IMR-90 (cell line): ENCODE results near the gene GRIN1. TPM values are rescaled to one million over a fixed set of nuclear protein-coding genes. Genes with fewer than 3 reads are reported as not detected.

Source experiments
- ATAC-seq: fragments of 200-7000 bp; cut with Tn5 transposase; 2 replicates; pipeline ENCODE4 v1.9.1; 2020; ENCODE audit warnings: low read depth, mild to moderate bottlenecking, moderate library complexity
- BruUV-seq: library from RNA; stranded (reverse); fragments of 400-500 nt; replicated peaks from 2 replicates; lab custom pipeline; 2021; lab: Mats Ljungman, UMichigan
- CTCF ChIA-PET: fragments of 300-600 bp; formaldehyde crosslinking; extraction: SDS; loops from one replicate; lab custom pipeline; 2021; ENCODE audit warnings: antibody characterized with exemption; lab: Yijun Ruan, JAX
- POLR2A ChIA-PET: fragments of 300-600 bp; sonication (Branson Sonifier 250); formaldehyde crosslinking; loops from one replicate; lab custom pipeline; 2022; ENCODE audit warnings: antibody characterized with exemption; ENCODE audit not compliant: unreplicated experiment; lab: Charles Lee
- DNase-seq: peaks from one replicate; pipeline ENCODE4 v3.0.0; 2013
- H2AFZ ChIP-seq: replicated peaks from 2 replicates; pipeline ENCODE3; 2013; ENCODE audit warnings: low read length, mild to moderate bottlenecking; ENCODE audit not compliant: poor library complexity
- H2AK5ac ChIP-seq: 2 replicates; pipeline ENCODE4 v1.6.1; 2013; ENCODE audit warnings: low read depth, low read length, inconsistent platforms
- H2AK9ac ChIP-seq: replicated peaks from 2 replicates; pipeline ENCODE3; 2013; ENCODE audit warnings: mild to moderate bottlenecking, low read depth, low read length, moderate library complexity; ENCODE audit not compliant: poor library complexity
- H2BK120ac ChIP-seq: 2 replicates; pipeline ENCODE4 v1.6.1; 2013; ENCODE audit warnings: low read depth, low read length, inconsistent platforms
- H2BK15ac ChIP-seq: 3 replicates; pipeline ENCODE4 v1.6.1; 2013; ENCODE audit warnings: low read depth, low read length, inconsistent platforms
- H2BK20ac ChIP-seq: 2 replicates; pipeline ENCODE4 v1.6.1; 2013; ENCODE audit warnings: low read depth, mild to moderate bottlenecking, inconsistent platforms, low read length, moderate library complexity
- H2BK5ac ChIP-seq: 2 replicates; pipeline ENCODE4 v1.6.1; 2013; ENCODE audit warnings: mild to moderate bottlenecking, low read depth, low read length, inconsistent platforms; ENCODE audit not compliant: poor library complexity, severe bottlenecking
- H3K14ac ChIP-seq: replicated peaks from 2 replicates; pipeline ENCODE4 v1.6.1; 2013; ENCODE audit warnings: low read depth, low read length, inconsistent platforms
- H3K18ac ChIP-seq: 2 replicates; pipeline ENCODE4 v1.6.1; 2013; ENCODE audit warnings: low read depth, low read length, control low read depth
- H3K23ac ChIP-seq: 2 replicates; pipeline ENCODE4 v1.6.1; 2013; ENCODE audit warnings: low read depth, low read length, inconsistent platforms
- H3K27ac ChIP-seq: 2 replicates; pipeline ENCODE4 v1.5.1; 2013; ENCODE audit warnings: mild to moderate bottlenecking, control low read depth, low read length; ENCODE audit not compliant: insufficient read depth
- H3K27me3 ChIP-seq: 2 replicates; pipeline ENCODE4 v1.6.1; 2013; ENCODE audit warnings: low read length; ENCODE audit not compliant: control insufficient read depth, insufficient read depth
- H3K36me3 ChIP-seq: 2 replicates; pipeline ENCODE4 v1.6.1; 2013; ENCODE audit warnings: low read length, mixed read lengths; ENCODE audit not compliant: control insufficient read depth, insufficient read depth
- H3K4ac ChIP-seq: 2 replicates; pipeline ENCODE4 v1.6.1; 2013; ENCODE audit warnings: low read depth, low read length, inconsistent platforms
- H3K4me1 ChIP-seq: 2 replicates; pipeline ENCODE4 v1.6.1; 2013; ENCODE audit warnings: low read length, mixed read lengths; ENCODE audit not compliant: control insufficient read depth, insufficient read depth
- H3K4me2 ChIP-seq: 2 replicates; pipeline ENCODE4 v1.6.1; 2013; ENCODE audit warnings: low read depth, mild to moderate bottlenecking, control low read depth, low read length, moderate library complexity
- H3K4me3 ChIP-seq: 2 replicates; pipeline ENCODE4 v1.5.1; 2013; ENCODE audit warnings: low read depth, mild to moderate bottlenecking, control low read depth, low read length, moderate library complexity; ENCODE audit not compliant: insufficient read depth
- H3K56ac ChIP-seq: 2 replicates; pipeline ENCODE4 v1.6.1; 2013; ENCODE audit warnings: low read length, inconsistent platforms; ENCODE audit not compliant: insufficient read depth; ENCODE audit errors: extremely low read depth
- H3K79me1 ChIP-seq, 2 experiments: 2 replicates each; pipeline ENCODE4 v1.6.1; 2013; ENCODE audit warnings: low read length in 2 of 2, inconsistent platforms in 1 of 2, low read depth in 1 of 2
- H3K9ac ChIP-seq: 2 replicates; pipeline ENCODE4 v1.6.1; 2013; ENCODE audit warnings: low read depth, low read length, control low read depth
- H3K9me1 ChIP-seq: 2 replicates; pipeline ENCODE4 v1.6.1; 2013; ENCODE audit warnings: low read length, inconsistent platforms; ENCODE audit not compliant: insufficient read depth
- H3K9me3 ChIP-seq: 2 replicates; pipeline ENCODE4 v1.6.1; 2013; ENCODE audit warnings: low read length; ENCODE audit not compliant: control insufficient read depth, insufficient read depth
- H4K20me1 ChIP-seq: 2 replicates; pipeline ENCODE4 v1.6.1; 2013; ENCODE audit warnings: low read length, inconsistent platforms; ENCODE audit not compliant: insufficient read depth
- H4K5ac ChIP-seq: 2 replicates; pipeline ENCODE4 v1.6.1; 2013; ENCODE audit warnings: mild to moderate bottlenecking, low read depth, low read length, control low read depth
- H4K8ac ChIP-seq, 2 experiments: 2 replicates each; pipeline ENCODE4 v1.6.1; 2013; ENCODE audit warnings: low read depth in 2 of 2, low read length in 2 of 2, control low read depth in 1 of 2, inconsistent platforms in 1 of 2
- H4K91ac ChIP-seq: 2 replicates; pipeline ENCODE4 v1.6.1; 2013; ENCODE audit warnings: low read depth, low read length, inconsistent platforms; ENCODE audit not compliant: insufficient read depth
- MAZ ChIP-seq: IDR thresholded peaks from 2 replicates; pipeline ENCODE4 v1.6.1; 2012; ENCODE audit warnings: low read depth, mild to moderate bottlenecking, low read length, improper control_type of control experiment, moderate library complexity, borderline replicate concordance
- MXI1 ChIP-seq: IDR thresholded peaks from 2 replicates; pipeline ENCODE4 v1.6.1; 2012; ENCODE audit warnings: low read depth, mild to moderate bottlenecking, low read length, moderate library complexity, borderline replicate concordance
- RFX5 ChIP-seq: IDR thresholded peaks from 2 replicates; pipeline ENCODE4 v1.8.0; 2012; ENCODE audit warnings: low read depth, mild to moderate bottlenecking, low read length, moderate library complexity
- WGBS, 2 experiments: methylation state at CpG; one replicate each; pipeline versions ENCODE4 v1.1.5 to v1.1.7; 2013; ENCODE audit warnings: missing lambda C conversion rate in 2 of 2; ENCODE audit not compliant: insufficient read length in 1 of 2; ENCODE audit errors: extremely low coverage in 2 of 2; 5-methylcytosine and 5-hydroxymethylcytosine counted together
- dilution Hi-C: fragments of 300-500 bp; cut with HindIII; formaldehyde crosslinking; loops from one replicate; pipeline ENCODE4 v1.14.3; 2018; ENCODE audit warnings: low sequenced_read_pairs; ENCODE audit not compliant: unreplicated experiment
- in situ Hi-C: fragments of 300-500 bp; cut with MboI; formaldehyde crosslinking; loops from 3 replicates; pipeline ENCODE4 v1.14.3; 2019; ENCODE audit warnings: low sequenced_read_pairs, inconsistent platforms, mixed read lengths
- intact Hi-C: fragments of 100-400 bp; cut with micrococcal nuclease; formaldehyde crosslinking; loops from 2 replicates; pipeline ENCODE4 v1.10.0; 2022
- polyA plus RNA-seq, 3 experiments: library from polyadenylated mRNA; depleted of rRNA; stranded (reverse); fragments of >200 nt; gene quantifications; 2 replicates each; pipeline ENCODE4 v1.2.3, GENCODE V29; 2012; ENCODE audit warnings: low replicate concordance in 1 of 3
- total RNA-seq: library from RNA; depleted of rRNA; stranded (reverse); fragments of >200 nt; gene quantifications from 2 replicates; pipeline ENCODE4 v1.2.3, GENCODE V29; 2012

The GRIN1 gene
- total and polyA plus RNA-seq, 2 of the 4 experiments (the other 2 are of a cell fraction) = 0.09 TPM; not detected in 1

GRCh38 chr9:137139468-137140150 is 655 bp downstream of the GRIN1 start:
- Histone ChIP-seq H3K27me3 (peaks cover 69% of the 10 kb centered on the region), H2BK120ac (no peak overlapping the region), H2AK5ac (no peak overlapping the region), H2AFZ (peak overlapping the region; percentile 43), H4K8ac (no peak overlapping the region), H3K56ac (no peak overlapping the region), H3K4ac (no peak overlapping the region), H4K20me1 (no peaks in the 10 kb centered on the region; the same call in 1 of the 2 replicates), H3K4me2 (no peak overlapping the region), H4K91ac (no peak overlapping the region), H3K9me1 (peaks cover 4% of the 10 kb centered on the region; the same call in 1 of the 2 replicates), H3K4me1 (no peaks in the 10 kb centered on the region; the same call in 1 of the 2 replicates), H3K23ac (no peak overlapping the region), H3K18ac (no peak overlapping the region), H3K4me3 (no peak overlapping the region), H4K5ac (no peak overlapping the region), H3K9me3 (no peaks in the 10 kb centered on the region), H2BK15ac (no peak overlapping the region), H3K36me3 (no peaks in the 10 kb centered on the region), H3K27ac (no peak overlapping the region), H3K9ac (no peak overlapping the region), H3K14ac (no peak overlapping the region), H2BK5ac (no peak overlapping the region), H2BK20ac (no peak overlapping the region), H2AK9ac (no peak overlapping the region), H3K79me1 (no peaks in the 10 kb centered on the region)
- WGBS, 2 experiments = 24% methylated on average over 16 of the region's 37 CpGs; no CpG with 5 or more reads in 1 of the 2 experiments
- no peak for ATAC-seq
- dilution Hi-C loops = no loop called here
- CTCF ChIA-PET = no interaction called here
- in situ Hi-C loops = no loop called here
- POLR2A ChIA-PET = no interaction called here
- BruUV-seq = no TSS peak
- TF ChIP-seq MAZ (no peak), MXI1 (peak; percentile 0; the same call in 1 of the 2 replicates), RFX5 (no peak)
- intact Hi-C loops = no loop called here
- DNase-seq = no peak
